Jurkat, Clone E6-1 (cell line): Measurements from ENCODE around the gene SLC35C1.

Source experiments
- DNase-seq: peaks from one replicate; pipeline ENCODE4 v3.0.0-alpha.2; 2011; ENCODE audit warnings: low read depth, low spot score
- H3K4me3 ChIP-seq: 2 replicates; pipeline ENCODE4 v1.5.1; 2011; ENCODE audit warnings: mild to moderate bottlenecking, low read length, control low read depth, moderate library complexity

The SLC35C1 gene

DNA sequence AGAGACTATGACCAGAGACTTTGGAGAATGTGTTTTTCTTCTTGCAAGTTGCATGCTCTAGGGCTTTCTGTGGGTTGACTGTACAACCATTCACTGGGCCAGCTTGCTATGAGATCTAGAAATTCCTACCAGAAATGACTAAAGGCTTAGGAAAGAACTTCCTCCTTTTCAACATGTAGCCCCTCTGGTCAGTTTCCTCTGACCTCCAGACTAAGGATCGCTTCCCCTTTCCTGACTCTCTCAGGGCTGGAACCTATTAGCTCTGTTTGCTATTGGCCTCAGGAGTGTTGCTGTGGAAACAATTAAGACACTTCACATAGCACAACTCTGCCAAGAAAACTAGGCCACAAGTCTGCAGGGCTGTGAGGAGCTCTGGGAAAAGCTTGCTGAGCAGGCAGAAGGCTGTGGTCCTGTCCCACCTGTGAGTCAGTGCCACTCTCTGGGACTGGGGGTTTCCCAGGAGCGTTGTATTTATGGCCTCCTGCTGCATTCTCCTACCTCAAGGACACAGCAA lies 53.1 kb downstream of the SLC35C1 start:
- no peak overlapping the region for H3K4me3 ChIP-seq
- DNase-seq, result no peak

DNA sequence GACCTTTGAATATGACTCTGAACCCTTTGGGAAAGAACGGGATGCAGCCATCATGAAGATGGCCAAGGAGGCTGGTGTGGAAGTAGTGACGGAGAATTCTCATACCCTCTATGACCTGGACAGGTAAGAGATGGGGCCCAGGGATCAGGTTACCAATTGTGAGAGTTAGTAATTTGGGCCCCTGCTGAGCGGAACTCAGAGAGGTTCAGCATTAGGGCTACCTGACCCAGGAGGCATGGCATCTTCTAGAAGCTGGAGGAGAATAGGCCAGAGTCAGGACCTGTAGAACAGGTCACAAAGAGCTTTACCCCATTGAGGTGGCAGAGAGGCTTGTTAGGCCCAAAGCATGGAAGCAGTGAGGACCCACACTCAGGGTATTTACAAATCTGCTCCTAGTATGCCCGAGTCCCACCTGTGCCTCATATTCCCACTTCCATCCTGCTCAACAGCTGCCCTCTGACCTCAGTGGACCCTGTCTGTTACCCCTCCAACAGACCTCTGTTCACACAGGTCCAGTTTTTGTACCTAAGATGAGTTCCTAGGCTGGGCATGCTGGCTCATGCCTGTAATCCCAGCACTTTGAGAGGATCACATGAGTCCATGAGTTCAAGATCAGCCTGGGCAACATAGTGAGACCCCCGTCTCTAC lies 53.9 kb downstream of the SLC35C1 start:
- H3K4me3 ChIP-seq, result no peak overlapping the region
- DNase-seq, result no peak

DNA sequence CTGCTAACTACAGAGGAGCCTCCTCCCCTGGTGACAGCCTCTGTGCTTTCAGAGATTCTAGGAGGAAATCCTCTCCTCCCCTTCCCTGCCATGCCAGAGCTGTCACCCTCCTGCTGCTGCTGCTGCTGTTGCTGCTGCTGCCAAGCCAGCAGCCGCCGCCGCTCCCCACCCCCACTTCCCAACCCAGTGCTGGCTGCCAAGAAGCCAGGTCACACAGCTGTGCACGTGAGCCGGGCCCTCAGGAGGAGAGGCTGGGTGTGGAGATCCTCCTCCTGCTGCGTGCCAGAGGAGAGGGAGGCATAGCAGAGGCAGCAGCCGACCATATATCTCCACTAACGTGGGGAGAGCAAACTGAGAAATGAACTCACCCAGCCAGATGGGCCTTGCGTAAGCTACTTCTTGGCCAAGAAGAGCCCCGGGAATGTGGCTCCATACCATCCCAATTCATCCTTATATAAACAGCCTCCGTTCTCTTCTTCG lies 54.8 kb downstream of the SLC35C1 start:
- no peak for DNase-seq
- no peak overlapping the region for H3K4me3 ChIP-seq

DNA sequence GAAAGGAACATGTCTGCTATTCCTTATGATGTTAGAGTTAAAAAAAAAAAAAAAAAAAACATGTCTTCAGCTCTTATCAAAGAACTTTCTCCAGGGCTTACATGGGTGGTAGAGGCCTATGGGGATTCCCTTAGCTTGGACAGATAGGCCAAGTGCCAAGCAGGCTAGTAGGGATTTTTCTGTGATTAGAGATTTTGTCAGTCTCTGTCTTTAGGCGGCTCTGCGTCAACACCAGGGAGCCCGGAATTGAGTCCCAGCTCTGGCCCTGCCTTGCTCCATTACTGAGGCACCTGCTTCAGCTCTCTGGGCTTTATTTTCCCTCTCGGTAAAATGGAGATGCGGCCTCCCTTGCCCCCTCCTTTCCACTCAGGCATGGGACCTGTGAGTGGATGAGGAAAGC lies 55.4 kb downstream of the SLC35C1 start:
- H3K4me3 ChIP-seq, result no peak overlapping the region
- no peak for DNase-seq

DNA sequence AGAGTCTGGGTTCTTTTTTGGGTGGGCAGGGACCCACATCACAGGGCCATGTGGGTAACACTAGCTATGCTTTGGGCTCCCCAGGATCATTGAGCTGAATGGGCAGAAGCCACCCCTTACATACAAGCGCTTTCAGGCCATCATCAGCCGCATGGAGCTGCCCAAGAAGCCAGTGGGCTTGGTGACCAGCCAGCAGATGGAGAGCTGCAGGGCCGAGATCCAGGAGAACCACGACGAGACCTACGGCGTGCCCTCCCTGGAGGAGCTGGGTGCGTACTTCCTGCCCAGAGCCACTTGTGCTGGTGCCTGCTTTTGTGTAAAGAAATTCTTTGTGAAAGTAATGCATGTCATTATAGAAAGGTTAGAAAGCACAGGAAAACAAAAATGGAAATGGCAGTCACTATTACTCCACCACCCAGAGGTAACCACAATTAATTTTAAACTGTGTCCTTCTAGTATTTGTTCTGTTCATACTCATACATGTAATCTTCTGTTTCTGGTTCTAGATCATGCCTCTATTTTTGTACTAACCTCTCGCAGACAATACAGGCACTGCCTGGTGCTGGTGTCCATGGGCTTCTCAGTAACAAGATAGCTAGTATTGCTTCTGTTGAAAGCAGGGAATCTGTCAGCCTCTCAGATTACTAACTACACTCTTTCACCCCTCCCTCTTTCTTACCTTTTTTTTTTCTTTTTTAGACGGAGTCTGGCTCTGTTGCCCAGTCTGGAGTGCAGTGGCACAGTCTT lies 56.0 kb downstream of the SLC35C1 start:
- no peak for DNase-seq

More for the DNA sequence above, 56.0 kb downstream of the SLC35C1 start:
- H3K4me3 ChIP-seq, result no peak overlapping the region
